WTC11 (cell line): ENCODE data around the gene SNX2.

ENCODE experiments used
- CREM ChIP-seq: sonication (generic); formaldehyde crosslinking; IDR thresholded peaks from 2 replicates; pipeline ENCODE4 v1.8.1; 2022; ENCODE audit warnings: mild to moderate bottlenecking, missing genetic modification reagents, moderate library complexity
- CTCF ChIP-seq: fragments of 200-600 bp; IDR thresholded peaks from 2 replicates; pipeline ENCODE4 v1.8.0; 2022; ENCODE audit warnings: antibody characterized with exemption
- E2F4 ChIP-seq: sonication (generic); formaldehyde crosslinking; IDR thresholded peaks from 2 replicates; pipeline ENCODE4 v1.8.1; 2022; ENCODE audit warnings: low read depth, mild to moderate bottlenecking, moderate library complexity, missing genetic modification reagents, borderline replicate concordance
- E2F5 ChIP-seq: sonication (generic); formaldehyde crosslinking; IDR thresholded peaks from 2 replicates; pipeline ENCODE4 v1.8.1; 2022; ENCODE audit warnings: mild to moderate bottlenecking, moderate library complexity, missing genetic modification reagents
- FOXK1 ChIP-seq: sonication (generic); formaldehyde crosslinking; IDR thresholded peaks from 2 replicates; pipeline ENCODE4 v1.8.0; 2022; ENCODE audit warnings: mild to moderate bottlenecking, moderate library complexity, missing genetic modification reagents
- NFYB ChIP-seq: sonication (generic); formaldehyde crosslinking; conservative IDR thresholded peaks from 2 replicates; pipeline ENCODE4 v1.8.0; 2022; ENCODE audit warnings: low read depth, missing genetic modification reagents
- SP1 ChIP-seq: sonication (generic); formaldehyde crosslinking; conservative IDR thresholded peaks from 2 replicates; pipeline ENCODE4 v1.8.1; 2022; ENCODE audit warnings: missing genetic modification reagents
- TEAD1 ChIP-seq: sonication (generic); formaldehyde crosslinking; IDR thresholded peaks from 2 replicates; pipeline ENCODE4 v1.8.0; 2022; ENCODE audit warnings: mild to moderate bottlenecking, missing genetic modification reagents
- USF2 ChIP-seq: sonication (generic); formaldehyde crosslinking; IDR thresholded peaks from 2 replicates; pipeline ENCODE4 v1.8.1; 2023; ENCODE audit warnings: mild to moderate bottlenecking, missing genetic modification reagents, moderate library complexity
- ZNF532 ChIP-seq: fragments of 250-450 bp; sonication (Bioruptor Pico); IDR thresholded peaks from 2 replicates; pipeline ENCODE4 v1.9.0; 2021; ENCODE audit warnings: mild to moderate bottlenecking, borderline replicate concordance

GRCh38 chr5:122756264-122756911 is 18.5 kb upstream of the SNX2 start:
- TF ChIP-seq E2F5 (CRISPR knock-in tag), result no peak
- TF ChIP-seq CTCF, result no peak
- TF ChIP-seq FOXK1, result no peak
- TF ChIP-seq ZNF532 (CRISPR knock-in tag), result no peak
- TF ChIP-seq E2F4 (CRISPR knock-in tag), result no peak
- no peak for TF ChIP-seq USF2
- TF ChIP-seq TEAD1 (CRISPR knock-in tag), result no peak
- no peak for TF ChIP-seq SP1 (CRISPR knock-in tag)
- no peak for TF ChIP-seq NFYB
- TF ChIP-seq CREM (CRISPR knock-in tag), result no peak
